Measurements from ENCODE around the gene LYSMD4. TPM values are rescaled to one million over a fixed set of nuclear protein-coding genes. Genes with fewer than 3 reads are reported as not detected.

LYSMD4 gene
- total and polyA plus RNA-seq, 2 donors (not counting 1 experiment from before 2014, with no cell fraction given) = 7.0 to 12.6 TPM

DNA sequence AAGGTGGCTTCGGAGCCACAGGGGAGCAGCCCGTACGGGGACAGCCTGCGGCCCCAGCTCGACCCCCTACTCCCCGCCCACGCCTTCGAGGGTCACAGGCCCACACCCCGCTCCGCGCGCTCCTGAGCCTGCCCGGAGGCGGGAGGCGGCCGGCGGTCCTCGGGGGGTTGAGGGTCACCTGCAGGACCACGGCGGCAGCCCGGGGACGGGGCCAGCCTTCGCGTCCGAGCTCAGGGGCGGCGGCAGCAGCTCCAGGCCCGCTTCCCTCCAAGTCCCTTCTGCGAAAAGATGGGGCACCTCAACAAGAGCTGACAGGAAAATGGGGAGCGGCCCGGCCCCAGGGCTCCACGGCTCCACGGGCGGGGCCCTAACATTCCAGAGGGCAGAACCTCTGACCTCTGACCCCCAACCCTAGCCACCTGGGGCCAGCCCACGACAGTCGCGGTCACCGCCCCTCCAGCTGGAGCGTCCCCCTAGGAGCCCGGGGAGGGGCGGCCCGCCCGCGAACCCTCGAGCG lies 428 bp downstream of the LYSMD4 start:
- Histone ChIP-seq H3K27me3 (ENCODE audit: control insufficient read depth, insufficient read depth, low read length) (no peaks in the 10 kb centered on the region), H3K79me2 (ENCODE audit: control insufficient read depth, insufficient read depth, low read length) (no peaks in the 10 kb centered on the region), H3K4me1 (ENCODE audit: control insufficient read depth, extremely low read depth, insufficient read depth, low read length) (no peaks in the 10 kb centered on the region), H3K4me2 (ENCODE audit: extremely low read depth, insufficient read depth, low read length) (peak overlapping the region; percentile 93), H3K9me3 (ENCODE audit: control insufficient read depth, insufficient read depth, low read depth, low read length) (no peaks in the 10 kb centered on the region), H2AFZ (ENCODE audit: low read length) (peak overlapping the region; percentile 47), H3K4me3 (replicated peaks in 1 of 4; ENCODE audit: control extremely low read depth in 1 of 4, insufficient read depth in 1 of 4, low read depth in 3 of 4, low read length in 4 of 4) (peak overlapping the region; percentile 56 to 84 (median 72)), H3K27ac (ENCODE audit: insufficient read depth, low read length) (peak overlapping the region; percentile 62), H3K9ac (ENCODE audit: insufficient read depth, low read length) (peak overlapping the region; percentile 82), H4K20me1 (ENCODE audit: control insufficient read depth, extremely low read depth, insufficient read depth, low read length) (no peaks in the 10 kb centered on the region), H3K36me3 (ENCODE audit: control insufficient read depth, insufficient read depth, low read length) (no peaks in the 10 kb centered on the region)
- TF ChIP-seq CTCF (conservative IDR thresholded peaks at IDR 0.05 in 1 of 2, IDR thresholded peaks at IDR 0.05 in 1 of 2; ENCODE audit: low read depth in 1 of 2, low read length in 2 of 2) (no peak), EZH2 (IDR thresholded peaks at IDR 0.05; ENCODE audit: low read length, missing control alignments) (no peak)
- DNase-seq (ENCODE audit: low read depth in 2 of 2) = no peak

DNA sequence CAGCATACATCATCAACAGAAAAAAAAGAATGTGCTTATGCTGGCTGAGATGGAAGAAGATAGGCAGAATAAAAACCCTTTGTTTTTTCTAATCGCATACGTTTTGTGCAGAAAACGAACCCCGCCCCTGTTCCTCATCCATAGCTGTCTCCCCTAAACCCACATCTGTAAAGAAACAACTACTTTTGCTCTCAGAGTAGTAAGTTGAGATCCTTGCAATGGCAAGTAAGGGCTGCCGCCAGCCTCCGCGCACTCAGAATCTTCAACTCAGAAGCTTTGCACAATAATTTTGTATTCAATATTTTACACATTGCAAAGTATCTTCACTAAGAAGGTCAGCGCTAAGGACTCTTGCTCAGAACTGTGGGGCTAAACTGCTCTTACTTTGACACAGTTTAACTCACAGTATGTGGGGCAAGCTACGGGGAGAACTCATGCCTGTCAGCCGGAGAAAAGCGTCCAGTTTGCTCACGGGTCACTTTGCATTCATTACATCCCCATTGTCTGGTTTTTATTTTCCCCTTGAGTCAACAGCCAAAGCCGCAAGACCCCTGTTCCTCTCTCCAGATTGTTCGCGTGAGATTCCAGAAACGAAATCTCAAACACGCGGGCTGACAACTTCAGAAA lies 1.0 kb downstream of the LYSMD4 start:
- no peaks in the 10 kb centered on the region for H3K9me3 ChIP-seq (ENCODE audit: control insufficient read depth, insufficient read depth, low read depth, low read length)
- peak overlapping the region; percentile 62 for H3K27ac ChIP-seq (ENCODE audit: insufficient read depth, low read length)
- peak overlapping the region; percentile 93 for H3K4me2 ChIP-seq (ENCODE audit: extremely low read depth, insufficient read depth, low read length)
- H4K20me1 ChIP-seq (ENCODE audit: control insufficient read depth, extremely low read depth, insufficient read depth, low read length) = no peaks in the 10 kb centered on the region
- H3K9ac ChIP-seq (ENCODE audit: insufficient read depth, low read length) = peak overlapping the region; percentile 82
- DNase-seq (ENCODE audit: low read depth in 2 of 2) = peak; percentile 27 to 52
- peak overlapping the region; percentile 46 for H2AFZ ChIP-seq (ENCODE audit: low read length)
- no peaks in the 10 kb centered on the region for H3K36me3 ChIP-seq (ENCODE audit: control insufficient read depth, insufficient read depth, low read length)
- H3K4me3 ChIP-seq (replicated peaks in 1 of 4; ENCODE audit: control extremely low read depth in 1 of 4, insufficient read depth in 1 of 4, low read depth in 3 of 4, low read length in 4 of 4) = peak overlapping the region; percentile 56 to 84 (median 72)
- no peaks in the 10 kb centered on the region for H3K79me2 ChIP-seq (ENCODE audit: control insufficient read depth, insufficient read depth, low read length)
- no peaks in the 10 kb centered on the region for H3K27me3 ChIP-seq (ENCODE audit: control insufficient read depth, insufficient read depth, low read length)
- no peak for TF ChIP-seq EZH2 (IDR thresholded peaks at IDR 0.05; ENCODE audit: low read length, missing control alignments)
- no peak for TF ChIP-seq CTCF (conservative IDR thresholded peaks at IDR 0.05 in 1 of 2, IDR thresholded peaks at IDR 0.05 in 1 of 2; ENCODE audit: low read depth in 1 of 2, low read length in 2 of 2)
- no peaks in the 10 kb centered on the region for H3K4me1 ChIP-seq (ENCODE audit: control insufficient read depth, extremely low read depth, insufficient read depth, low read length)

DNA sequence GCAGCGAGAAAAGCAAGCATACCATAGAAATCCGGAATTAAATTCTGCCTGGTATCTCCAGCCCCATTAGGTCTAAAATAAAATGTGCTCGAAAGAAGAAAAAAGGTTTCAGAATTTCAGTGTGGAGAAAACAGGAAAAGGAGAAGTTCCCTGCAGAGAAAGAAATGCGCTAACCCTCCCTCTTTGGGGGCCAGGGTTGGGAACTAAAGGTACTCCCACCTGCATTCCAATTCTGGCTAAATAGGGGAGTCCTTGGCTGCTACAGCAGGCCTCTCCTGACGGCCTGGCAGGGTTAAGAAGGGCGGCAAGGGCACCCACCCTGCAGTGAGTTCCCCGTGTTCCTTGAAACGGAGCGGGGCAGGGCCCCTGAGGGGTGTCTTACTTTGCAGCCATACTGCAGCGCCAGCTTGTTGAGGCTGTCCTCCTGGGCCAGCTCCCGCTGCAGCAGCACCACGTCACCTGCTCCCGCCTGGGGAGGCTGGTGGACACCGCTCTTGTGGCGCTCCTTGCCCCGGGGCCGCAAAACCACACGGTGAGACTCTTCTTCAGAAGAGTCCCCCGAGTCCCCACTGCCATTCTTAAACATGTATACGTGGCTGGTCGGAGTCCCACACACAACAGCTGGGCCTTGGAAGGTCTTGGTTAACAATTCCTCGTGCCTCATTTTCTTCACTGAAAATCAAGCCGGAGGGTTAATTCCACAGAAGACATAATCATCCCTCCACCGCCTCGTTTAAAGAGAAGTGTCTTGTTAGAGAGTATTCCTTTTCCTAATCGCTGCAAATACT lies 1.7 kb downstream of the LYSMD4 start:
- Histone ChIP-seq H3K27ac (ENCODE audit: insufficient read depth, low read length) (no peak overlapping the region), H3K9me3 (ENCODE audit: control insufficient read depth, insufficient read depth, low read depth, low read length) (no peaks in the 10 kb centered on the region), H3K27me3 (ENCODE audit: control insufficient read depth, insufficient read depth, low read length) (no peaks in the 10 kb centered on the region), H3K4me2 (ENCODE audit: extremely low read depth, insufficient read depth, low read length) (peak overlapping the region; percentile 93), H3K4me3 (replicated peaks in 1 of 4; ENCODE audit: control extremely low read depth in 1 of 4, insufficient read depth in 1 of 4, low read depth in 3 of 4, low read length in 4 of 4) (peak overlapping the region; percentile 56 to 84 (median 72)), H3K9ac (ENCODE audit: insufficient read depth, low read length) (no peak overlapping the region), H2AFZ (ENCODE audit: low read length) (no peak overlapping the region), H3K36me3 (ENCODE audit: control insufficient read depth, insufficient read depth, low read length) (no peaks in the 10 kb centered on the region), H3K4me1 (ENCODE audit: control insufficient read depth, extremely low read depth, insufficient read depth, low read length) (no peaks in the 10 kb centered on the region), H3K79me2 (ENCODE audit: control insufficient read depth, insufficient read depth, low read length) (no peaks in the 10 kb centered on the region), H4K20me1 (ENCODE audit: control insufficient read depth, extremely low read depth, insufficient read depth, low read length) (no peaks in the 10 kb centered on the region)
- no peak for DNase-seq (ENCODE audit: low read depth in 2 of 2)
- TF ChIP-seq CTCF (conservative IDR thresholded peaks at IDR 0.05 in 1 of 2, IDR thresholded peaks at IDR 0.05 in 1 of 2; ENCODE audit: low read depth in 1 of 2, low read length in 2 of 2) (no peak), EZH2 (IDR thresholded peaks at IDR 0.05; ENCODE audit: low read length, missing control alignments) (no peak)

All from fibroblast of lung (primary cell).